Ishikawa (cell line): ENCODE results near the gene SRRT.

Source experiments
- CEBPB ChIP-seq: IDR thresholded peaks from 2 replicates; pipeline ENCODE4 v1.6.1; 2012
- CREB1 ChIP-seq: IDR thresholded peaks from 2 replicates; pipeline ENCODE4 v1.6.1; 2012; ENCODE audit warnings: low read depth
- EGR1 ChIP-seq: IDR thresholded peaks from 2 replicates; pipeline ENCODE4 v1.6.1; 2012
- EP300 ChIP-seq: IDR thresholded peaks from 2 replicates; pipeline ENCODE4 v1.6.1; 2012; ENCODE audit warnings: borderline replicate concordance
- FOXM1 ChIP-seq: IDR thresholded peaks from 2 replicates; pipeline ENCODE4 v1.6.1; 2012; ENCODE audit warnings: low read depth, borderline replicate concordance
- MAX ChIP-seq: IDR thresholded peaks from 2 replicates; pipeline ENCODE4 v1.6.1; 2012
- NFIC ChIP-seq: IDR thresholded peaks from 2 replicates; pipeline ENCODE4 v1.6.1; 2012
- RAD21 ChIP-seq: IDR thresholded peaks from 2 replicates; pipeline ENCODE4 v1.6.1; 2012; ENCODE audit warnings: low read depth
- TCF12 ChIP-seq: IDR thresholded peaks from 2 replicates; pipeline ENCODE4 v1.6.1; 2012; ENCODE audit warnings: low read depth
- YY1 ChIP-seq: IDR thresholded peaks from 2 replicates; pipeline ENCODE4 v1.6.1; 2012; ENCODE audit warnings: low read depth
- ZBTB7A ChIP-seq: IDR thresholded peaks from 2 replicates; pipeline ENCODE4 v1.6.1; 2012; ENCODE audit warnings: low read depth
- TF ChIP-seq, protein P1 (sequence below): IDR thresholded peaks from 2 replicates; pipeline ENCODE4 v1.6.1; 2012; ENCODE audit warnings: low read depth, mild to moderate bottlenecking
- TF ChIP-seq, protein P2 (sequence below): IDR thresholded peaks from 2 replicates; pipeline ENCODE4 v1.6.1; 2012

DNA sequence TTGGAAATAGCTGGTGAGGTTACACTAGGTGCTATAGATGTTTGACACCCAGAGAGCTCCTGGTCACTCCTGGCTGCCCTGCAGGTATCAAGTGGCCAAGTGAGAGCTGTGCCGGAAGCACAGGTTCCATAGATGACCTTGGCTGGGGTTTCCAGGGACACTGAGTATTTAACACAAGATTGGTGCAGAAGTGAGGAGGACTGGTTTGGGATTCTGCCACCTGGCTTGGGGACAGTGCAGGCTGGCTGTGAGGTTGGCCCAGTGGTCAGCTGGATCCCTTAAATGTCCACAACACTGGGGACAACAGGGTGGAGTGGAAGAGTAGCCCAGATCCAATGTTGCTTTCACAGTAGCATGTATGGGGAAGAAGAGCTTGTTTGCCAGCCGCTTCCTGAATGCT, 26.1 kb downstream of the SRRT start:
- no peak for TF ChIP-seq MAX
- no peak for TF ChIP-seq RAD21
- TF ChIP-seq NFIC = no peak
- no peak for TF ChIP-seq EP300
- TF ChIP-seq ZBTB7A = no peak
- TF ChIP-seq, protein P1, sequence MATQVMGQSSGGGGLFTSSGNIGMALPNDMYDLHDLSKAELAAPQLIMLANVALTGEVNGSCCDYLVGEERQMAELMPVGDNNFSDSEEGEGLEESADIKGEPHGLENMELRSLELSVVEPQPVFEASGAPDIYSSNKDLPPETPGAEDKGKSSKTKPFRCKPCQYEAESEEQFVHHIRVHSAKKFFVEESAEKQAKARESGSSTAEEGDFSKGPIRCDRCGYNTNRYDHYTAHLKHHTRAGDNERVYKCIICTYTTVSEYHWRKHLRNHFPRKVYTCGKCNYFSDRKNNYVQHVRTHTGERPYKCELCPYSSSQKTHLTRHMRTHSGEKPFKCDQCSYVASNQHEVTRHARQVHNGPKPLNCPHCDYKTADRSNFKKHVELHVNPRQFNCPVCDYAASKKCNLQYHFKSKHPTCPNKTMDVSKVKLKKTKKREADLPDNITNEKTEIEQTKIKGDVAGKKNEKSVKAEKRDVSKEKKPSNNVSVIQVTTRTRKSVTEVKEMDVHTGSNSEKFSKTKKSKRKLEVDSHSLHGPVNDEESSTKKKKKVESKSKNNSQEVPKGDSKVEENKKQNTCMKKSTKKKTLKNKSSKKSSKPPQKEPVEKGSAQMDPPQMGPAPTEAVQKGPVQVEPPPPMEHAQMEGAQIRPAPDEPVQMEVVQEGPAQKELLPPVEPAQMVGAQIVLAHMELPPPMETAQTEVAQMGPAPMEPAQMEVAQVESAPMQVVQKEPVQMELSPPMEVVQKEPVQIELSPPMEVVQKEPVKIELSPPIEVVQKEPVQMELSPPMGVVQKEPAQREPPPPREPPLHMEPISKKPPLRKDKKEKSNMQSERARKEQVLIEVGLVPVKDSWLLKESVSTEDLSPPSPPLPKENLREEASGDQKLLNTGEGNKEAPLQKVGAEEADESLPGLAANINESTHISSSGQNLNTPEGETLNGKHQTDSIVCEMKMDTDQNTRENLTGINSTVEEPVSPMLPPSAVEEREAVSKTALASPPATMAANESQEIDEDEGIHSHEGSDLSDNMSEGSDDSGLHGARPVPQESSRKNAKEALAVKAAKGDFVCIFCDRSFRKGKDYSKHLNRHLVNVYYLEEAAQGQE = no peak
- TF ChIP-seq CEBPB = no peak
- no peak for TF ChIP-seq FOXM1
- TF ChIP-seq, protein P2, sequence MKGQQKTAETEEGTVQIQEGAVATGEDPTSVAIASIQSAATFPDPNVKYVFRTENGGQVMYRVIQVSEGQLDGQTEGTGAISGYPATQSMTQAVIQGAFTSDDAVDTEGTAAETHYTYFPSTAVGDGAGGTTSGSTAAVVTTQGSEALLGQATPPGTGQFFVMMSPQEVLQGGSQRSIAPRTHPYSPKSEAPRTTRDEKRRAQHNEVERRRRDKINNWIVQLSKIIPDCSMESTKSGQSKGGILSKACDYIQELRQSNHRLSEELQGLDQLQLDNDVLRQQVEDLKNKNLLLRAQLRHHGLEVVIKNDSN = no peak
- TF ChIP-seq YY1 = no peak
- no peak for TF ChIP-seq CREB1
- TF ChIP-seq TCF12 = no peak
- no peak for TF ChIP-seq EGR1
